AML-193 (cell line): ENCODE results near the gene CFAP221.

Experiments used
- DNase-seq, 2 experiments: peaks; one replicate each; lab custom pipeline; 2025; lab: John Stamatoyannopoulos, UW

Gene CFAP221

GRCh38 chr2:119645173-119645855 is 101.1 kb downstream of the CFAP221 start:
- DNase-seq = no peak

GRCh38 chr2:119646149-119646548 is 101.9 kb downstream of the CFAP221 start:
- DNase-seq = no peak

GRCh38 chr2:119647440-119648169 is 103.4 kb downstream of the CFAP221 start:
- peak; percentile 53 to 55 for DNase-seq

GRCh38 chr2:119649364-119649917 is 105.2 kb downstream of the CFAP221 start:
- no peak for DNase-seq

- DNase-seq = no peak
Observed at GRCh38 chr2:119650206-119650605, 106.0 kb downstream of the CFAP221 start.

GRCh38 chr2:119650846-119651370 is 106.7 kb downstream of the CFAP221 start:
- no peak for DNase-seq

GRCh38 chr2:119657466-119658145 is 113.4 kb downstream of the CFAP221 start:
- DNase-seq = peak; percentile 83 to 85

GRCh38 chr2:119659601-119660342 is 115.5 kb downstream of the CFAP221 start:
- DNase-seq = peak; percentile 44 to 55

- no peak for DNase-seq
Observed at GRCh38 chr2:119660343-119660658, 116.1 kb downstream of the CFAP221 start.

- DNase-seq = no peak
Observed at GRCh38 chr2:119662297-119662696, 118.0 kb downstream of the CFAP221 start.

GRCh38 chr2:119668546-119668945 is 124.3 kb downstream of the CFAP221 start:
- no peak for DNase-seq

- DNase-seq = no peak
Observed at GRCh38 chr2:119671016-119671415, 126.8 kb downstream of the CFAP221 start.

GRCh38 chr2:119671752-119672151 is 127.5 kb downstream of the CFAP221 start:
- no peak for DNase-seq

- DNase-seq = no peak
Observed at GRCh38 chr2:119672161-119672862, 128.1 kb downstream of the CFAP221 start.

GRCh38 chr2:119673796-119674195 is 129.5 kb downstream of the CFAP221 start:
- no peak for DNase-seq

GRCh38 chr2:119674711-119675500 is 130.7 kb downstream of the CFAP221 start:
- DNase-seq = no peak

- no peak for DNase-seq
Observed at GRCh38 chr2:119678021-119678656, 133.9 kb downstream of the CFAP221 start.

- peak in 1 of 2 experiments; percentile 16 for DNase-seq
Observed at GRCh38 chr2:119679526-119679837, 135.2 kb downstream of the CFAP221 start.

GRCh38 chr2:119679846-119680245 is 135.6 kb downstream of the CFAP221 start:
- no peak for DNase-seq
